ENCODE data around the gene RSPO1. TPM values are rescaled to one million over a fixed set of nuclear protein-coding genes. Genes with fewer than 3 reads are reported as not detected.

The RSPO1 gene
- total RNA-seq, 1 experiment from 2014 or later: not detected

GRCh38 chr1:37634992-37635902, 555 bp upstream of the RSPO1 start:
- intact Hi-C loops (cut with micrococcal nuclease; ENCODE audit: unreplicated experiment): no loop called here
- Histone ChIP-seq H3K27me3 (replicated peaks; ENCODE audit: insufficient read depth, low read depth, low read length, poor library complexity) (peaks cover 90% of the 10 kb centered on the region), H3K9me3 (ENCODE audit: low read depth, low read length, poor library complexity, severe bottlenecking) (no peaks in the 10 kb centered on the region), H3K4me3 (ENCODE audit: low read depth, low read length, poor library complexity, severe bottlenecking) (no peak overlapping the region), H3K27ac (ENCODE audit: low read depth, low read length, poor library complexity, severe bottlenecking) (no peak overlapping the region), H3K36me3 (ENCODE audit: insufficient read depth, low read length, poor library complexity, severe bottlenecking) (no peaks in the 10 kb centered on the region), H3K4me1 (ENCODE audit: insufficient read depth, low read length, poor library complexity, severe bottlenecking) (no peaks in the 10 kb centered on the region)
- TF ChIP-seq EZH2 (IDR thresholded peaks at IDR 0.05; ENCODE audit: borderline replicate concordance, low read depth, low read length, poor library complexity, severe bottlenecking): no peak
- no peak for TF ChIP-seq CTCF (conservative IDR thresholded peaks at IDR 0.05; ENCODE audit: low read depth, low read length)
- DNase-seq (ENCODE audit: low spot score): no peak
- ChIA-PET POLR2A (ENCODE audit: low non-redundant PET) (no interaction called here), CTCF (no interaction called here)
- BruUV-seq (replicated peaks): no TSS peak

GRCh38 chr1:37633938-37634243, 801 bp downstream of the RSPO1 start:
- Histone ChIP-seq H3K4me1 (ENCODE audit: insufficient read depth, low read length, poor library complexity, severe bottlenecking) (no peaks in the 10 kb centered on the region), H3K36me3 (ENCODE audit: insufficient read depth, low read length, poor library complexity, severe bottlenecking) (no peaks in the 10 kb centered on the region), H3K27ac (ENCODE audit: low read depth, low read length, poor library complexity, severe bottlenecking) (no peak overlapping the region), H3K27me3 (replicated peaks; ENCODE audit: insufficient read depth, low read depth, low read length, poor library complexity) (peaks cover 93% of the 10 kb centered on the region), H3K4me3 (ENCODE audit: low read depth, low read length, poor library complexity, severe bottlenecking) (no peak overlapping the region), H3K9me3 (ENCODE audit: low read depth, low read length, poor library complexity, severe bottlenecking) (no peaks in the 10 kb centered on the region)
- CTCF ChIA-PET: no interaction called here
- POLR2A ChIA-PET (ENCODE audit: low non-redundant PET): interaction anchor here (0.6 kb wide), 1 partner anchor 120 kb away, joined by 7 read pairs; no protein-coding TSS in a partner anchor
- intact Hi-C loops (cut with micrococcal nuclease; ENCODE audit: unreplicated experiment): no loop called here
- no peak for DNase-seq (ENCODE audit: low spot score)
- BruUV-seq (replicated peaks): no TSS peak
- TF ChIP-seq EZH2 (IDR thresholded peaks at IDR 0.05; ENCODE audit: borderline replicate concordance, low read depth, low read length, poor library complexity, severe bottlenecking) (peak; percentile 83), CTCF (conservative IDR thresholded peaks at IDR 0.05; ENCODE audit: low read depth, low read length) (no peak)

GRCh38 chr1:37633040-37633937, 1.4 kb downstream of the RSPO1 start:
- ChIA-PET CTCF (no interaction called here), POLR2A (ENCODE audit: low non-redundant PET) (interaction anchor here (0.6 kb wide), 1 partner anchor 119 kb away, joined by 7 read pairs; no protein-coding TSS in a partner anchor)
- BruUV-seq (replicated peaks): no TSS peak
- Histone ChIP-seq H3K4me3 (ENCODE audit: low read depth, low read length, poor library complexity, severe bottlenecking) (no peak overlapping the region), H3K27ac (ENCODE audit: low read depth, low read length, poor library complexity, severe bottlenecking) (no peak overlapping the region), H3K4me1 (ENCODE audit: insufficient read depth, low read length, poor library complexity, severe bottlenecking) (no peaks in the 10 kb centered on the region), H3K9me3 (ENCODE audit: low read depth, low read length, poor library complexity, severe bottlenecking) (no peaks in the 10 kb centered on the region), H3K36me3 (ENCODE audit: insufficient read depth, low read length, poor library complexity, severe bottlenecking) (no peaks in the 10 kb centered on the region), H3K27me3 (replicated peaks; ENCODE audit: insufficient read depth, low read depth, low read length, poor library complexity) (peaks cover 98% of the 10 kb centered on the region)
- no peak for DNase-seq (ENCODE audit: low spot score)
- intact Hi-C loops (cut with micrococcal nuclease; ENCODE audit: unreplicated experiment): no loop called here
- TF ChIP-seq EZH2 (IDR thresholded peaks at IDR 0.05; ENCODE audit: borderline replicate concordance, low read depth, low read length, poor library complexity, severe bottlenecking) (no peak), CTCF (conservative IDR thresholded peaks at IDR 0.05; ENCODE audit: low read depth, low read length) (no peak)

All from A673 (cell line).